Measurements from ENCODE around the gene VDAC2. TPM values are rescaled to one million over a fixed set of nuclear protein-coding genes. Genes with fewer than 3 reads are reported as not detected.
"Not testable (repeated sequence)": the region's sequence is repeated elsewhere in the genome, so short reads cannot be mapped to it uniquely, and the experiment has no call there.

The VDAC2 gene
- total RNA-seq, 2 donors from 2014 or later = 277 to 292 TPM

GRCh38 chr10:75186310-75186709 is 24.3 kb upstream of the VDAC2 start:
- H3K9me3 Mint-ChIP-seq = no peaks in the 10 kb centered on the region
- no peak overlapping the region for H3K4me3 Mint-ChIP-seq
- Histone ChIP-seq H3K27ac (ENCODE audit: low read depth, low read length) (no peak overlapping the region), H3K4me3 (ENCODE audit: low read length) (no peak overlapping the region), H3K36me3 (ENCODE audit: control insufficient read depth, insufficient read depth, low read length) (peaks cover 5% of the 10 kb centered on the region), H3K9ac (ENCODE audit: extremely low read depth, low read length, poor library complexity, severe bottlenecking) (no peak overlapping the region), H3K4me1 (ENCODE audit: control insufficient read depth, insufficient read depth, low read length) (peaks cover 5% of the 10 kb centered on the region), H3K27me3 (ENCODE audit: control insufficient read depth, insufficient read depth, low read length, poor library complexity, severe bottlenecking) (no peaks in the 10 kb centered on the region), H3K9me3 (ENCODE audit: control insufficient read depth, low read length) (no peaks in the 10 kb centered on the region)
- H3K36me3 Mint-ChIP-seq (ENCODE audit: low read depth) = peaks cover 17% of the 10 kb centered on the region
- peaks cover 32% of the 10 kb centered on the region for H3K4me1 Mint-ChIP-seq
- no peak for TF ChIP-seq CTCF (conservative IDR thresholded peaks at IDR 0.05)
- peak overlapping the region; percentile 80 for H3K27ac Mint-ChIP-seq
- no peak for DNase-seq
- 87 to 94% methylated on average over 4 of the region's 4 CpGs for WGBS, 2 experiments (ENCODE audit: insufficient coverage in 1 of 2, insufficient read length in 1 of 2)
- no peaks in the 10 kb centered on the region for H3K27me3 Mint-ChIP-seq (ENCODE audit: insufficient read depth)

- no peaks in the 10 kb centered on the region for H3K9me3 Mint-ChIP-seq
- no peak overlapping the region for H3K27ac ChIP-seq (ENCODE audit: low read depth, low read length)
- no peak overlapping the region for H3K9ac ChIP-seq (ENCODE audit: extremely low read depth, low read length, poor library complexity, severe bottlenecking)
- H3K27me3 ChIP-seq (ENCODE audit: control insufficient read depth, insufficient read depth, low read length, poor library complexity, severe bottlenecking) = no peaks in the 10 kb centered on the region
- peak; percentile 87 for DNase-seq
- no peaks in the 10 kb centered on the region for H3K9me3 ChIP-seq (ENCODE audit: control insufficient read depth, low read length)
- H3K27me3 Mint-ChIP-seq (ENCODE audit: insufficient read depth) = no peaks in the 10 kb centered on the region
- H3K27ac Mint-ChIP-seq = peak overlapping the region; percentile 88
- peak; percentile 91 for TF ChIP-seq CTCF (conservative IDR thresholded peaks at IDR 0.05)
- peaks cover 4% of the 10 kb centered on the region for H3K36me3 Mint-ChIP-seq (ENCODE audit: low read depth)
- 92 to 93% methylated on average over 2 to 3 of the region's 3 CpGs for WGBS, 2 experiments (ENCODE audit: insufficient coverage in 1 of 2, insufficient read length in 1 of 2)
- H3K36me3 ChIP-seq (ENCODE audit: control insufficient read depth, insufficient read depth, low read length) = no peaks in the 10 kb centered on the region
- peaks cover 5% of the 10 kb centered on the region for H3K4me1 ChIP-seq (ENCODE audit: control insufficient read depth, insufficient read depth, low read length)
- H3K4me1 Mint-ChIP-seq = peaks cover 38% of the 10 kb centered on the region
- no peak overlapping the region for H3K4me3 ChIP-seq (ENCODE audit: low read length)
- no peak overlapping the region for H3K4me3 Mint-ChIP-seq
These were observed 22.6 kb upstream of the VDAC2 start for GRCh38 chr10:75187961-75188426.

GRCh38 chr10:75188522-75188921 is 22.1 kb upstream of the VDAC2 start:
- not testable (repeated sequence) for H3K9ac ChIP-seq (ENCODE audit: extremely low read depth, low read length, poor library complexity, severe bottlenecking); H3K4me3 Mint-ChIP-seq; H3K9me3 Mint-ChIP-seq; H3K36me3 Mint-ChIP-seq (ENCODE audit: low read depth); H3K4me1 ChIP-seq (ENCODE audit: control insufficient read depth, insufficient read depth, low read length); DNase-seq; H3K4me3 ChIP-seq (ENCODE audit: low read length); H3K36me3 ChIP-seq (ENCODE audit: control insufficient read depth, insufficient read depth, low read length); H3K27me3 Mint-ChIP-seq (ENCODE audit: insufficient read depth); H3K9me3 ChIP-seq (ENCODE audit: control insufficient read depth, low read length); H3K27ac ChIP-seq (ENCODE audit: low read depth, low read length); H3K27me3 ChIP-seq (ENCODE audit: control insufficient read depth, insufficient read depth, low read length, poor library complexity, severe bottlenecking)
- peak overlapping the region; percentile 88 for H3K27ac Mint-ChIP-seq
- H3K4me1 Mint-ChIP-seq = peaks cover 38% of the 10 kb centered on the region
- 98% methylated on average over 9 of the region's 9 CpGs; no CpG with 5 or more reads in 1 of the 2 experiments for WGBS, 2 experiments (ENCODE audit: insufficient coverage in 1 of 2, insufficient read length in 1 of 2)

Measured in endodermal cell (in vitro differentiated cells).